C4-2B (cell line): ENCODE measurements around the gene EXOC7.

Experiments used
- ZFX ChIP-seq: fragments of 450-650 bp; IDR thresholded peaks from 2 replicates; pipeline ENCODE4 v1.6.1; 2017
- TF ChIP-seq, protein P1 (sequence below): fragments of 450-650 bp; conservative IDR thresholded peaks from 2 replicates; pipeline ENCODE4 v1.5.1; 2017; ENCODE audit warnings: mild to moderate bottlenecking

DNA sequence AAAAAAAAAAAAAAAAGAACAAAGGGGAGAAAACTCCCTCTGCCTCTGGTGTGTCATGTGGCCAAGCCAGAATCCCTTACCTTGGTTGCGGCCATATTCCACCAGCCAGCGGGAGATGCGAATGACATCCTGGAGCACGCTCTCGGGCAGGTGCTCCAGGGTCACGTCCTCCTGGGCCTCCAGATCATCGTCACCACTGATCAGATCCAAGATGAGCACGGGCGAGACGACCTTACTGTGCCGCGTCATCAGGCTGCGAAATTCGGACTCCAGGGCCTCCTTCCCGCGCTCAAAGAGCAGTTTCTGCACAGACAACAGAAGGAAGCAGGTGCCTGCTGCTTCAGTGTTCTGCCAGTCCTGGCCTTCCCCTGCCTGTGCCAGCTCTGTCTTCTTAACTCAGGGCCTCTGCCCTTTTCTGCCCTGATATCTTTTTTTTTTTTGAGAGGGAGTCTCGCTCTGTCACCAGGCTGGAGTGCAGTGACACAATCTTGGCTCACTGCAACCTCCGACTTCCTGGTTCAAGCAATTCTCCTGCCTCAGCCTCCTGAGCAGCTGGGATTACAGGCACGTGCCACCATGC is 5.8 kb downstream of the EXOC7 start:
- TF ChIP-seq, protein P1, sequence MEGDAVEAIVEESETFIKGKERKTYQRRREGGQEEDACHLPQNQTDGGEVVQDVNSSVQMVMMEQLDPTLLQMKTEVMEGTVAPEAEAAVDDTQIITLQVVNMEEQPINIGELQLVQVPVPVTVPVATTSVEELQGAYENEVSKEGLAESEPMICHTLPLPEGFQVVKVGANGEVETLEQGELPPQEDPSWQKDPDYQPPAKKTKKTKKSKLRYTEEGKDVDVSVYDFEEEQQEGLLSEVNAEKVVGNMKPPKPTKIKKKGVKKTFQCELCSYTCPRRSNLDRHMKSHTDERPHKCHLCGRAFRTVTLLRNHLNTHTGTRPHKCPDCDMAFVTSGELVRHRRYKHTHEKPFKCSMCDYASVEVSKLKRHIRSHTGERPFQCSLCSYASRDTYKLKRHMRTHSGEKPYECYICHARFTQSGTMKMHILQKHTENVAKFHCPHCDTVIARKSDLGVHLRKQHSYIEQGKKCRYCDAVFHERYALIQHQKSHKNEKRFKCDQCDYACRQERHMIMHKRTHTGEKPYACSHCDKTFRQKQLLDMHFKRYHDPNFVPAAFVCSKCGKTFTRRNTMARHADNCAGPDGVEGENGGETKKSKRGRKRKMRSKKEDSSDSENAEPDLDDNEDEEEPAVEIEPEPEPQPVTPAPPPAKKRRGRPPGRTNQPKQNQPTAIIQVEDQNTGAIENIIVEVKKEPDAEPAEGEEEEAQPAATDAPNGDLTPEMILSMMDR, result no peak
- TF ChIP-seq ZFX, result no peak
